C4-2B (cell line): ENCODE data around the gene NDUFB3.
A peak's percentile ranks its signal among the peaks of the same experiment; 100 is the strongest.

Experiments used
- H3K27ac ChIP-seq: fragments of 450-650 bp; 2 replicates; pipeline ENCODE4 v1.5.1; 2017
- CTCF ChIP-seq: fragments of 450-650 bp; conservative IDR thresholded peaks from 2 replicates; pipeline ENCODE4 v1.5.1; 2017; ENCODE audit warnings: mild to moderate bottlenecking
- ZFX ChIP-seq: fragments of 450-650 bp; IDR thresholded peaks from 2 replicates; pipeline ENCODE4 v1.6.1; 2017

Gene NDUFB3

GRCh38 chr2:201116115-201116958 lies 44.5 kb downstream of the NDUFB3 start, which contains the start of gene CFLAR:
Gene CFLAR, plus strand, starts transcription at chr2:201116164. Its CDS starts 13,702 bp downstream, at chr2:201129866.
- H3K27ac ChIP-seq, result peak within 1 kb of the TSS; percentile 98

GRCh38 chr2:201116959-201117734 lies 45.3 kb downstream of the NDUFB3 start:
- TF ChIP-seq ZFX (no peak), CTCF (peak; percentile 27; the same call in 1 of the 2 replicates)
- peak overlapping the region; percentile 98 for H3K27ac ChIP-seq

More at GRCh38 chr2:201116115-201116958, 44.5 kb downstream of the NDUFB3 start, which contains the start of gene CFLAR:
- TF ChIP-seq CTCF, result no peak
- TF ChIP-seq ZFX, result peak; percentile 84

- peak overlapping the region; percentile 98 for H3K27ac ChIP-seq
Observed at GRCh38 chr2:201117735-201118094, 45.9 kb downstream of the NDUFB3 start.

GRCh38 chr2:201118121-201118960 lies 46.5 kb downstream of the NDUFB3 start:
- H3K27ac ChIP-seq, result peak overlapping the region; percentile 98
- TF ChIP-seq CTCF (peak; percentile 22), ZFX (no peak)

- H3K27ac ChIP-seq, result peak overlapping the region; percentile 98
- TF ChIP-seq CTCF (0 out of 2 replicates have a peak, but pooled peaks have one; percentile 1), ZFX (no peak)
Observed at GRCh38 chr2:201118961-201119854, 47.4 kb downstream of the NDUFB3 start.

- TF ChIP-seq CTCF, result no peak
- TF ChIP-seq ZFX, result no peak
- no peak overlapping the region for H3K27ac ChIP-seq
Observed at GRCh38 chr2:201122276-201122675, 50.5 kb downstream of the NDUFB3 start.
